Measurements from ENCODE around the gene RHO. TPM values are rescaled to one million over a fixed set of nuclear protein-coding genes. Genes with fewer than 3 reads are reported as not detected.

RHO gene
- polyA plus RNA-seq, 1 donor (not counting 4 experiments of a cell fraction or from before 2014, with no cell fraction given): not detected

DNA sequence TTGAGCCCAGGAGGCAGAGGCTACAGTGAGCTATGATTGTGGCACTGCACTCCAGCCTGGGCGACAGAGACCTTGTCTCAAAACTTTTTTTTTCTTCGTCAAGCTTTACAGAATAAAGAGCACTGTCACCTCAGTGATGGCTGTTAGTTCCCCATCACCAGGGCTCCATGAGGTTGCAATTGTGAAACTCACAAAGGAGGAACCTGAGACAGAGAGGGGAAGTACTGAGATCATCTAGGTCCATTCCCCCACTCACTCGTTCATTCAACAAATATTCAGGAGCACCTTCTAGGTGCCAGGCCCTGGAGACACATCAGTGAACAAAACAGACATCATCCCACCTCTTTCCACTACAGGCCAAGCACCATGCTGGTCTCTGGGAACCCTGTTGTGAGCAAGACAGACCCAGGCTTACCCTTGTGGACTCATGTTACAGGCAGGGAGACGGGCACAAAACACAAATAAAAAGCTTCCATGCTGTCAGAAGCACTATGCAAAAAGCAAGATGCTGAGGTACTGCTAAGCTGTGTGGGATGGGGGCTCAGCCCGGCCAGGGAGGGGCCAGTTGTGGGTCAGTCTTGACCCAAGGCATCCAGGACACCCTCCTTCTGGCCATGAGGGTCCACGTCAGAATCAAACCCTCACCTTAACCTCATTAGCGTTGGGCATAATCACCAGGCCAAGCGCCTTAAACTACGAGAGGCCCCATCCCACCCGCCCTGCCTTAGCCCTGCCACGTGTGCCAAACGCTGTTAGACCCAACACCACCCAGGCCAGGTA lies 2.1 kb upstream of the RHO start:
- no peak overlapping the region for H3K4me3 ChIP-seq (ENCODE audit: control insufficient read depth in 2 of 3, extremely low read depth in 1 of 3, insufficient read depth in 2 of 3, low read depth in 1 of 3, low read length in 3 of 3)
- FAIRE-seq (no peak), DNase-seq (ENCODE audit: low read depth, low spot score) (no peak)
- H3K9me3 ChIP-seq (ENCODE audit: control insufficient read depth, low read depth, low read length): no peaks in the 10 kb centered on the region
- H3K36me3 ChIP-seq (ENCODE audit: control insufficient read depth in 2 of 2, extremely low read depth in 1 of 2, insufficient read depth in 2 of 2, low read length in 2 of 2): no peaks in the 10 kb centered on the region
- TF ChIP-seq, protein P1, sequence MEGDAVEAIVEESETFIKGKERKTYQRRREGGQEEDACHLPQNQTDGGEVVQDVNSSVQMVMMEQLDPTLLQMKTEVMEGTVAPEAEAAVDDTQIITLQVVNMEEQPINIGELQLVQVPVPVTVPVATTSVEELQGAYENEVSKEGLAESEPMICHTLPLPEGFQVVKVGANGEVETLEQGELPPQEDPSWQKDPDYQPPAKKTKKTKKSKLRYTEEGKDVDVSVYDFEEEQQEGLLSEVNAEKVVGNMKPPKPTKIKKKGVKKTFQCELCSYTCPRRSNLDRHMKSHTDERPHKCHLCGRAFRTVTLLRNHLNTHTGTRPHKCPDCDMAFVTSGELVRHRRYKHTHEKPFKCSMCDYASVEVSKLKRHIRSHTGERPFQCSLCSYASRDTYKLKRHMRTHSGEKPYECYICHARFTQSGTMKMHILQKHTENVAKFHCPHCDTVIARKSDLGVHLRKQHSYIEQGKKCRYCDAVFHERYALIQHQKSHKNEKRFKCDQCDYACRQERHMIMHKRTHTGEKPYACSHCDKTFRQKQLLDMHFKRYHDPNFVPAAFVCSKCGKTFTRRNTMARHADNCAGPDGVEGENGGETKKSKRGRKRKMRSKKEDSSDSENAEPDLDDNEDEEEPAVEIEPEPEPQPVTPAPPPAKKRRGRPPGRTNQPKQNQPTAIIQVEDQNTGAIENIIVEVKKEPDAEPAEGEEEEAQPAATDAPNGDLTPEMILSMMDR (optimal IDR thresholded peaks at IDR 0.05 in 1 of 3, IDR thresholded peaks at IDR 0.05 in 1 of 3, conservative IDR thresholded peaks at IDR 0.05 in 1 of 3; ENCODE audit: extremely low read depth in 1 of 3, insufficient read depth in 2 of 3, low read length in 3 of 3): no peak
- no peak for TF ChIP-seq EZH2 (IDR thresholded peaks at IDR 0.05; ENCODE audit: low read length)
- H3K9ac ChIP-seq (ENCODE audit: control insufficient read depth, extremely low read depth, insufficient read depth, low read length): no peak overlapping the region
- H3K4me1 ChIP-seq (ENCODE audit: control insufficient read depth, extremely low read depth, insufficient read depth, low read length): no peaks in the 10 kb centered on the region
- H3K9me1 ChIP-seq (ENCODE audit: control insufficient read depth, extremely low read depth, insufficient read depth, low read length): no peaks in the 10 kb centered on the region
- peaks cover 8% of the 10 kb centered on the region for H3K27me3 ChIP-seq (ENCODE audit: control insufficient read depth, extremely low read depth, insufficient read depth, low read length)
- no peaks in the 10 kb centered on the region for H4K20me1 ChIP-seq (ENCODE audit: control insufficient read depth, extremely low read depth, insufficient read depth, low read length)
- no peak overlapping the region for H3K27ac ChIP-seq (ENCODE audit: control insufficient read depth, insufficient read depth, low read length)
- H3K4me2 ChIP-seq (ENCODE audit: control insufficient read depth, extremely low read depth, insufficient read depth, low read depth, low read length): no peak overlapping the region
- H2AFZ ChIP-seq (ENCODE audit: control insufficient read depth, low read length): no peak overlapping the region
- H3K79me2 ChIP-seq (ENCODE audit: control insufficient read depth, insufficient read depth, low read length): no peaks in the 10 kb centered on the region
- dilution Hi-C loops (cut with MboI; ENCODE audit: extremely low pct_ligation_motif_present, low sequenced_read_pairs): no loop called here

DNA sequence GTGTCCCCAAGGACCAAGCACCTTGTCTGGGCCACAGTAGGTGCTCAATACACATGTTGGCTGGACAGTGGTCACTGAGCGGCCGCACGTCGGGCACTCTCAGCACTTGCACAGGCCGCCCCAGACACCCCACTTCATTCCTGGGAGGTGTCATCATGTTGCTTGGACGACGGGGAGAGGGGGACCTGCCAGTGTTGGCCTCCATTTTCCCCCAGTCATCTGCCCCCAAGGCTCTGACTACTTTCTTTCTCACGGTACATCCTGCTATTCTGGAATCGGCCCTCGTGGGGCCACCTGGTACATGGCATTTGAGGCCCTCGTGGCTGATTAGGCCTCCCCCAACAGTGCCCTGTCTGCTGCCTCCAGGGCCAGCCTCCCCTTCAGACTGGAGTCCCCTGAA lies 1.2 kb upstream of the RHO start:
- Histone ChIP-seq H2AFZ (ENCODE audit: control insufficient read depth, low read length) (no peak overlapping the region), H3K4me1 (ENCODE audit: control insufficient read depth, extremely low read depth, insufficient read depth, low read length) (no peaks in the 10 kb centered on the region), H3K27me3 (ENCODE audit: control insufficient read depth, extremely low read depth, insufficient read depth, low read length) (peaks cover 8% of the 10 kb centered on the region), H3K36me3 (ENCODE audit: control insufficient read depth in 2 of 2, extremely low read depth in 1 of 2, insufficient read depth in 2 of 2, low read length in 2 of 2) (no peaks in the 10 kb centered on the region), H3K9ac (ENCODE audit: control insufficient read depth, extremely low read depth, insufficient read depth, low read length) (no peak overlapping the region), H3K4me3 (ENCODE audit: control insufficient read depth in 2 of 3, extremely low read depth in 1 of 3, insufficient read depth in 2 of 3, low read depth in 1 of 3, low read length in 3 of 3) (no peak overlapping the region), H3K4me2 (ENCODE audit: control insufficient read depth, extremely low read depth, insufficient read depth, low read depth, low read length) (no peak overlapping the region), H3K27ac (ENCODE audit: control insufficient read depth, insufficient read depth, low read length) (no peak overlapping the region), H3K9me3 (ENCODE audit: control insufficient read depth, low read depth, low read length) (no peaks in the 10 kb centered on the region), H3K9me1 (ENCODE audit: control insufficient read depth, extremely low read depth, insufficient read depth, low read length) (no peaks in the 10 kb centered on the region), H4K20me1 (ENCODE audit: control insufficient read depth, extremely low read depth, insufficient read depth, low read length) (no peaks in the 10 kb centered on the region), H3K79me2 (ENCODE audit: control insufficient read depth, insufficient read depth, low read length) (no peaks in the 10 kb centered on the region)
- no peak for FAIRE-seq
- dilution Hi-C loops (cut with MboI; ENCODE audit: extremely low pct_ligation_motif_present, low sequenced_read_pairs): no loop called here
- no peak for DNase-seq (ENCODE audit: low read depth, low spot score)
- TF ChIP-seq, protein P1 (optimal IDR thresholded peaks at IDR 0.05 in 1 of 3, IDR thresholded peaks at IDR 0.05 in 1 of 3, conservative IDR thresholded peaks at IDR 0.05 in 1 of 3; ENCODE audit: extremely low read depth in 1 of 3, insufficient read depth in 2 of 3, low read length in 3 of 3): no peak
- TF ChIP-seq EZH2 (IDR thresholded peaks at IDR 0.05; ENCODE audit: low read length): no peak
